ENCODE data around the gene SLC37A3.

Gene SLC37A3

DNA sequence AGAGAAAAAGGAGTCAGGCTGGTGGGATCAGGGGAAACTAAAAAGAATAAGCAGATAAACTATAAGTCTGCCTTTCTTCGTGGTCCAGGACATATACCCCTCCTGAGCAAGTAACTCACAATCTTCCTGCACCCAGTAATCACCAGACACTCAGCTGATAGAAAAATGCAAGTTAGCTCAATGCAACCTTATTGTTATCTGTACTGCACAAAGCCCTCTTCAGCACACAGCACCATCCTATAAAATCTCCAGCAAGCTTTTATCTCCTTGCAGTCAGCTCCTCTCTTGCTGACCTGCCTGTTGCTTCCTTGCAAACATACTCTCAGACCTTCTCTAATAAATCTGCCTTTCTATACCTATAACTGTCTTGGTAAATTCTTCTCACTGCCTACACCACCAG lies 6.7 kb downstream of the SLC37A3 start:
- Histone ChIP-seq H3K27ac (ENCODE audit: low read depth, low read length) (no peak overlapping the region), H3K4me1 (ENCODE audit: control insufficient read depth, insufficient read depth, low read length) (no peaks in the 10 kb centered on the region), H3K9ac (ENCODE audit: low read length) (no peak overlapping the region), H3K4me3 (ENCODE audit: low read length) (no peak overlapping the region), H3K36me3 (ENCODE audit: control insufficient read depth, insufficient read depth, low read length) (no peaks in the 10 kb centered on the region), H3K27me3 (ENCODE audit: control insufficient read depth, insufficient read depth, low read length) (no peaks in the 10 kb centered on the region)

DNA sequence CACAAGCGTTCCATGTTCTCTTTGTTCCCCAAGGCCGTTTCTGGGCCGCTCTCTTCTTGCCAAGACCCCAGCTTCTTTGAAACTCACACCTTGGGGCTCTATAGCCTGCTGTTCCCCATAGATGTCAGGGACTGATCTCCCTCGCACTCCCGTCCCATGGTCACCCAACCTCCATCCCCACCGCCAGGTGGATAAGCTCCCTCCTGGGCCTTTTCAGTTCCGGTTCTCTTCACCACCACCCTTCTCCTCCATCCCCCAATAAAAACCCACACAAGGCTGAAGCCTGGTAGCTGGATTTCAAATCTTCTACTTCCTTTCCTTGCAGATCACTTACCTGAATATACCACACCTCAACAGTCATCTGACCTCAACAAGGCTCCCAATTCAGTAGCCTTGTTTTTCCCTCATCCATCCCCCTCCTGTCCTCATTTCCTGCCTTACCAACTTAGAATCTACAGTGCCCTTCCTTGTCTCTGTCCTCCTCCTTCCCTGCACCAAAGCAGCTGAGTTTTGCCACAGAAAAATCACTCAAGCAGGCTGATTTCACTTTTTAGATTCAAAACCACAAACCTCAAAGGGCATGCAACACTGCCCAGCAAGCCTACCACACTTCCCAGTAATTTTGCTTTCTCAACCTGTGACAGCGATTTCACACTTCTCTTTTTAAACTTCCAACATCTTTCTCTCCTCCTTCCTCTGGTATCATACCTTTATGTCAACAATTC lies 7.7 kb downstream of the SLC37A3 start:
- Histone ChIP-seq H3K4me3 (ENCODE audit: low read length) (no peak overlapping the region), H3K27ac (ENCODE audit: low read depth, low read length) (no peak overlapping the region), H3K27me3 (ENCODE audit: control insufficient read depth, insufficient read depth, low read length) (no peaks in the 10 kb centered on the region), H3K36me3 (ENCODE audit: control insufficient read depth, insufficient read depth, low read length) (no peaks in the 10 kb centered on the region), H3K4me1 (ENCODE audit: control insufficient read depth, insufficient read depth, low read length) (no peaks in the 10 kb centered on the region), H3K9ac (ENCODE audit: low read length) (no peak overlapping the region)

DNA sequence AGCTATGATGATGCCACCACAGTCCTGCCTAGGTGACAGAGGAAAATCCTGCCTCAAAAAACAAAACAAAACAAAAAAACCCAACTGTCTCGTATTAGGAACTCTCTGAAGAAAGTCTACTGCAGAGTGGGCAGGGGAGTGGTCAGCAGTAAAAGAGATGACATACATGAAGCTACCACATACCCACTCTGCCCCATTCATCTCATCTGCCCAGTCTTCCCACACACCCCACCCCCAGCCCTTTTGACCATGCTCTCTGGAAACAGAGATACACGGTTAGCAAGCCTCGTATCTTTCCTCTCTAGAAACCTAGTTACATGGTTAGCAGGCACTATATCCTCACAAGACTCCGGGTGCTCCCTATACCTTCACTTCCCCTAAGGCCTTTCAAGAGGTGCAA lies 8.3 kb downstream of the SLC37A3 start:
- H3K27me3 ChIP-seq (ENCODE audit: control insufficient read depth, insufficient read depth, low read length): no peaks in the 10 kb centered on the region
- H3K4me1 ChIP-seq (ENCODE audit: control insufficient read depth, insufficient read depth, low read length): no peaks in the 10 kb centered on the region
- H3K36me3 ChIP-seq (ENCODE audit: control insufficient read depth, insufficient read depth, low read length): no peaks in the 10 kb centered on the region
- no peak overlapping the region for H3K4me3 ChIP-seq (ENCODE audit: low read length)
- H3K9ac ChIP-seq (ENCODE audit: low read length): no peak overlapping the region
- H3K27ac ChIP-seq (ENCODE audit: low read depth, low read length): no peak overlapping the region

DNA sequence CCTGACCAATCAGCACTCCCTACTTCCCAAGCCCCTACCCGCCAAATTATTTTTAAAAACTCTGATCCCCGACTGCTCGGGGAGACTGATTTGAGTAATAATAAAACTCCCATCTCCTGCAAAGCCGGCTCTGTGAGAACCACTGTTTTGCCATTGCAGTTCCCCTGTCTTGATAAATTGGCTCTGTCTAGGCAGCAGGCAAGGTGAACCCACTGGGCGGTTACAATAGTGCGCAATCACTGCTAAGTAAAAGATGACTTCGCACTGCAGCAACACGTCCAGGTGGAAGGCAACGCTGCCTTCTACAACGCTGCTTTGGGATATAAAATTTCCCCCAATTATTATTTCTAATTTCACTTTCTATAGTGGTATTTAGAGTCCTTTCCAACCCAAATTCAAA lies 8.9 kb downstream of the SLC37A3 start:
- Histone ChIP-seq H3K27me3 (ENCODE audit: control insufficient read depth, insufficient read depth, low read length) (no peaks in the 10 kb centered on the region), H3K9ac (ENCODE audit: low read length) (no peak overlapping the region), H3K4me3 (ENCODE audit: low read length) (no peak overlapping the region), H3K27ac (ENCODE audit: low read depth, low read length) (no peak overlapping the region), H3K4me1 (ENCODE audit: control insufficient read depth, insufficient read depth, low read length) (no peaks in the 10 kb centered on the region), H3K36me3 (ENCODE audit: control insufficient read depth, insufficient read depth, low read length) (no peaks in the 10 kb centered on the region)

DNA sequence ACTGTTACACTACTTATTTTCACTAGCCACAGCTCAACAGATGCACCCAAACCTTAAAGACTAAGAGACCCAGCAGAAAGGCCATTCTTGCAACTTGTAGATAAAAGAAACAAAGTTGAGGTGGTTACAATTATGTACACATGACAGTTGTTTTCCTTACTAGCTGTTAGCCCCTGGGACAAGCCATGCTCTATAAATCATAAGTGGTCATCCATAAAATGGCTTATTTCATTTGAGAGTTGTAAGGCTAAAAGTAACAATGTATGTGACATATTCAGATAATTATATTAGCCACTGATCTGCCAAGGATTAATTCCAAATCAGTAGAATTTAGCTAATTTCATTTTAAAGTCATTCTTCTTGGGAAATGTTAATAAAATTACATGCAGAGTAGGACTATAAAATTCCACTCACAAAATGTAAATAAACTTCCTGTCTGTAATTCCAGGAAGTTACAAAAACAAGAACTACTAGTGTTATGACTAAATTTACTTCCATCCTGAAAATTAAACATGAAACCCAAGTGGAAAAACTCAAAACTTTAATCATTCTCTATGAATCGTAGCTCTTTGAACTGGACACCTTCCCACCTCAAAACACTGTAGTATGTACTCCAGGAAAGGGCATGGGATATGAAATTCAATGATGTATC lies 13.3 kb downstream of the SLC37A3 start:
- H3K27me3 ChIP-seq (ENCODE audit: control insufficient read depth, insufficient read depth, low read length): no peaks in the 10 kb centered on the region
- H3K27ac ChIP-seq (ENCODE audit: low read depth, low read length): no peak overlapping the region
- H3K9ac ChIP-seq (ENCODE audit: low read length): no peak overlapping the region
- H3K4me3 ChIP-seq (ENCODE audit: low read length): no peak overlapping the region
- no peaks in the 10 kb centered on the region for H3K4me1 ChIP-seq (ENCODE audit: control insufficient read depth, insufficient read depth, low read length)
- peaks cover 2% of the 10 kb centered on the region for H3K36me3 ChIP-seq (ENCODE audit: control insufficient read depth, insufficient read depth, low read length)

DNA sequence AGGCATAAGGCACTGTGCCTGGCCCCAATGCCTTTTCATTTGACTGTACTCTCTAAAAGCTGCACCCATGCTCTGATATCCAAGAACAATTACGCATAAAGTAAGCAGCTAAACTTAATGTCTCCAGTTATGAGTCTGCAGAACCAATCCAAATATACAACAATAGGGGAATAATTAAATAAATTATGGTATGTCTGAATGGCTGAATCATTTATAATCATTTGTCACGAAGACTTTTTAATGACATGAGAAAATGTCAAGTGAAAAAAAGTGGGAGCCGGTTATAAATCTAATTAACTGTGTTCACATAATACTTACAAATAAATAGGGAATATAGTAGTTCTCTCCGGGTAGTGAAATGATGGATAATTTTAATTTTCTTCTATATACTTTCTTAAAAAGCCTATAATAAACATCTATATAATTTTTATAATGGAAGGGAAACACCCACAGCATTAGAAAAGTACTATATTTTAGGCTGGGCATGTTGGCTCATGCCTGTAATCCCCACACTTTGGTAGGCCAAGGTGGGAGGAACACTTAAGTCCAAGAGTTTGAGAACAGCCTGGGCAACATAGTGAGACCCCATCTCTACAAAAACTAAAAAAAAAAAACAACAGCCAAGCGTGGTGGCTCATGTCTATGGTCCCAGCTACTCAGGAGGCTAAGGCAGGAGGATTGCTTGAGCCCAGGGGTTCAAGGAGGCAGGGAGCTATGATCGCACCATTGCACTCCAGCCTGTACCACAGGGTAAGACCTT lies 14.2 kb downstream of the SLC37A3 start:
- Histone ChIP-seq H3K27me3 (ENCODE audit: control insufficient read depth, insufficient read depth, low read length) (no peaks in the 10 kb centered on the region), H3K4me3 (ENCODE audit: low read length) (no peak overlapping the region), H3K27ac (ENCODE audit: low read depth, low read length) (no peak overlapping the region), H3K4me1 (ENCODE audit: control insufficient read depth, insufficient read depth, low read length) (no peaks in the 10 kb centered on the region), H3K9ac (ENCODE audit: low read length) (no peak overlapping the region), H3K36me3 (ENCODE audit: control insufficient read depth, insufficient read depth, low read length) (peaks cover 4% of the 10 kb centered on the region)

DNA sequence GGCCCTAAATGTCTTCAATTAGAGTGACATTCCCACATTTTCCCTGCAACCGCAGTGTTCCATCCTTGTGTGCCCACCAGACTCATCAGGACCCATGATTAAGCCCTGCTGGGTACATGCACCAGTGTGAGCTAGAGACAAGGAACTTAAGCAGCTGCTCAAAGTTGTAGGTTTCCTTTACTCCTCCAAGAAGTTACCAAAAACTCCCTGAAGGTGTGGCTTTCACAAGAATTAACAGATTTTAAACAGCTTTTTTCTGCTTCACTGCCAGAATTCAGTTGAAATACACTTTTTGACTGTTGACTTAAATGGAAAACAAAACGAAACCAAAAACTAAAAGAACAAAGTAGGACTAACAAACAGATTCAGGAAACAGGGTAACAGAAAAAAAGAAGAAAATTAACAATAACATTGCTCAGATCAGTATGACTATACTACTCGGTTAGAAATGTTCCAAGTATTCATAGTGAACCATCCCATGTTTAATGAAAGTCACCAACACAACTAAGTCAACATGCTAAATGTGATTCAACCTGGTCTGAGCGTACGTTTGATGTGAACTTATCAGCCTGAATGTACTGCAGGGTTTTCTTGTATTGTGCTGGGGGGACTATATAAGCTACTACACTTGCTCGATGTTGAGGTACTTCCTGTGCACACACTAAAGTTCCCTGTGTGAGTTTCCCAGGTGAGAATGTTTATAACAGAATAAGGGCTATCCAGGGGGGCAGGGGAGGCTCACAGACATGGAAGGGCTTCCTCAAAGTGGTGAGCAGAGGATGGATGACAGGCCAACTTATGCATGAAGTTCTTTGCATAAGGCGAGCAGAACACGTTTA lies 22.2 kb downstream of the SLC37A3 start:
- Histone ChIP-seq H3K27me3 (ENCODE audit: control insufficient read depth, insufficient read depth, low read length) (no peaks in the 10 kb centered on the region), H3K4me1 (ENCODE audit: control insufficient read depth, insufficient read depth, low read length) (no peaks in the 10 kb centered on the region), H3K27ac (ENCODE audit: low read depth, low read length) (no peak overlapping the region), H3K36me3 (ENCODE audit: control insufficient read depth, insufficient read depth, low read length) (peaks cover 6% of the 10 kb centered on the region), H3K4me3 (ENCODE audit: low read length) (no peak overlapping the region), H3K9ac (ENCODE audit: low read length) (no peak overlapping the region)

DNA sequence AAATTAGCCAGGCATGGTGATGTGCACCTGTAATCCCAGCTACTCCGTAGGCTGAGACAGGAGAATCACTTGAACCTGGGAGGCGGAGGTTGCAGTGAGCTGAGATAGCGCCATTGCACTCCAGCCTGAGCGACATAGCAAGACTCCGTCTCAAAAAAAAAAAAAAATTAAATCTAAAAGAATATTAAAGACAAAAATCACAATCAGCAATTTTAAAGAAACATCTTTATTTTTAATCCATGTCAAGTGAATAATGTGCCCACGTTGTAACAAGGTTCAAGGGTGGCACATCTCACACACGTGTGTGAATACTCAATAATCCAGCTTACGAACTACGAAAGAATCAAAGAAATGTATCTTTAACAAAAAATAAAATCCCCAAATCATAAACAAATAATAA lies 23.0 kb downstream of the SLC37A3 start:
- Histone ChIP-seq H3K9ac (ENCODE audit: low read length) (no peak overlapping the region), H3K4me3 (ENCODE audit: low read length) (no peak overlapping the region), H3K36me3 (ENCODE audit: control insufficient read depth, insufficient read depth, low read length) (peaks cover 6% of the 10 kb centered on the region), H3K27ac (ENCODE audit: low read depth, low read length) (no peak overlapping the region), H3K27me3 (ENCODE audit: control insufficient read depth, insufficient read depth, low read length) (no peaks in the 10 kb centered on the region), H3K4me1 (ENCODE audit: control insufficient read depth, insufficient read depth, low read length) (no peaks in the 10 kb centered on the region)

DNA sequence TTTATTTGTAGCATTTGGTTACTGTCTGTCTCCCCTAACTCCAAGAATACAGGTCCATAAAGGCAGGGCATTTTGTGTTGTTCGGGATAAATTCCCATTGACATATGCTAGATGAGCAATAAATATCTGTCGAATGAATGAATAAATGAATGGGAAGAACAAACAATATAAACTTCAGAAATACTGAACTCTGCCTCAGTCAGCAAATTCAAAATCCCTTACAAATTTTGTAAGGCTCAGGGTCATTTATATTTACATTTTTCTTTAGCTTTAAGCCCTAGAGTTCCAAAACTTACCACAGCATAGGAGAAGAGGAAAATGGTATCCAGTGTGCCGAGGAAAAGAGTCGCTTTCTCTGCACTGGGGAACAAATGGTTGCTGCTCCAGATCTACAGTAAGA lies 29.0 kb downstream of the SLC37A3 start:
- no peak overlapping the region for H3K4me3 ChIP-seq (ENCODE audit: low read length)
- no peak overlapping the region for H3K9ac ChIP-seq (ENCODE audit: low read length)
- H3K27ac ChIP-seq (ENCODE audit: low read depth, low read length): no peak overlapping the region
- H3K4me1 ChIP-seq (ENCODE audit: control insufficient read depth, insufficient read depth, low read length): no peaks in the 10 kb centered on the region
- peaks cover 5% of the 10 kb centered on the region for H3K36me3 ChIP-seq (ENCODE audit: control insufficient read depth, insufficient read depth, low read length)
- H3K27me3 ChIP-seq (ENCODE audit: control insufficient read depth, insufficient read depth, low read length): no peaks in the 10 kb centered on the region

DNA sequence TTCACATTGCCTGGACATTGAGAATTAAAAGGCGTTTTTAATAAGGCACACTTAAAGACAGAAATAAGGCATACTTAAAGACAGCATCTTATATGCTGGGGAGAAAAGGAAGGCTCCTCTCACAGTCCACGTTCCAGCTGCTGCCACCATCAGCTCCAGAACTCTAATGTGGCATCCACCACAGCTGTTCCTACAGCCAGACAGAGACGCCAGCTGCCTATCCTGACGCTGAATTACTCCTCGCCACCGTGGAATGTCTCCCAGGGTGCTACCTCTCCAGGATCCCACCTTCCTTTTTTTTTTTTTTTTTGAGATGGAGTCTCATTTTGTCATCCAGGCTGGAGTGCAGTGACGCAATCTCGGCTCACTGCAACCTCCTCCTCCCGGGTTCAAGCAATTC lies 30.8 kb downstream of the SLC37A3 start:
- H3K27ac ChIP-seq (ENCODE audit: low read depth, low read length): no peak overlapping the region
- no peak overlapping the region for H3K9ac ChIP-seq (ENCODE audit: low read length)
- no peak overlapping the region for H3K4me3 ChIP-seq (ENCODE audit: low read length)
- no peaks in the 10 kb centered on the region for H3K27me3 ChIP-seq (ENCODE audit: control insufficient read depth, insufficient read depth, low read length)
- H3K36me3 ChIP-seq (ENCODE audit: control insufficient read depth, insufficient read depth, low read length): peaks cover 5% of the 10 kb centered on the region
- no peaks in the 10 kb centered on the region for H3K4me1 ChIP-seq (ENCODE audit: control insufficient read depth, insufficient read depth, low read length)

DNA sequence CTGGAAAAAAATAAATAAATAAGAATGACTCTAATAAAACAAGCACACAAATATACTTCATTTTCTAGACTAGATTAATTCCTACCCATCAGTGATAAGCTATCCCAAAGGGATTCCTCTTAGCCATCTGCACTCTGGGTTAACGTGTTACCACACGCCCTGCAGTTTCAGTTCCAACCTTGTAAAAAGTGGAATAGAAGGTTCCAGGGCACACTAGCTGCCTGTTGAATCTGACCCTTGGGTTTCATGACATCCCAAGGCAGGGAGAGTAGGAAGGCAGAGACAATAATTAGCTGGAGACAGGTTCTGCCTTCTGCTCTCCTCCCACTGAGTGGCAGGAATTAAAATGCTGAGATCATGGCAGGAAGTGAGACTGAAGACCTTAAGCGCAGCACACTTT lies 33.5 kb downstream of the SLC37A3 start:
- Histone ChIP-seq H3K4me1 (ENCODE audit: control insufficient read depth, insufficient read depth, low read length) (no peaks in the 10 kb centered on the region), H3K4me3 (ENCODE audit: low read length) (no peak overlapping the region), H3K9ac (ENCODE audit: low read length) (no peak overlapping the region), H3K27ac (ENCODE audit: low read depth, low read length) (no peak overlapping the region), H3K36me3 (ENCODE audit: control insufficient read depth, insufficient read depth, low read length) (peaks cover 5% of the 10 kb centered on the region), H3K27me3 (ENCODE audit: control insufficient read depth, insufficient read depth, low read length) (no peaks in the 10 kb centered on the region)

DNA sequence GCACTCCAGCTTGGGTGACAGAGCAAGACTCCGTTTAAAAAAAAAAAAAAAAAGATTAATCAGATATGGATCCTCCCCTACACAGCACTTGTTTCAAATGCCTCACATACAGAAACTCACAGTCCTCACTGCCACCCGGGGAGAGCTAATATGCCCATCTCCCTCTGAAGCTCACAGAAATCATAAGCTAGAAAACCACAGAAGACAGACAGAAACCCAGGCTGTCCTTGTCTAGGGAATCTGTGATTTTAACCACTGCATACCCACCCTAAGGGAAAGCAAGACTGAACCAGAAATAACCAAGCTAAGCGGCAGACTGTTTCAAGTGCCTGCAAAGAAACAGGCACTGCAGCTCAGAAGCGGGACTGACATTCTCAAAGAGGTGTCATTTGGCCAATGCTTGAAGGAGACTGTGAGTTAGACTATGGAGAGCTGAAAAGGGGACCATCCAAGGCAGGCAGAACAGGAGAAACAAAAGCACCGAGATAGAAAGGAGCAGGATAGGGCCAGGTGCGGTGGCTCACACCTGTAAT lies 37.6 kb downstream of the SLC37A3 start:
- H3K27me3 ChIP-seq (ENCODE audit: control insufficient read depth, insufficient read depth, low read length): no peaks in the 10 kb centered on the region
- no peaks in the 10 kb centered on the region for H3K4me1 ChIP-seq (ENCODE audit: control insufficient read depth, insufficient read depth, low read length)
- no peak overlapping the region for H3K9ac ChIP-seq (ENCODE audit: low read length)
- peaks cover 3% of the 10 kb centered on the region for H3K36me3 ChIP-seq (ENCODE audit: control insufficient read depth, insufficient read depth, low read length)
- H3K27ac ChIP-seq (ENCODE audit: low read depth, low read length): no peak overlapping the region
- H3K4me3 ChIP-seq (ENCODE audit: low read length): no peak overlapping the region
